T47D (cell line): ENCODE results near the gene SLC48A1.

Source experiments
- DNase-seq, 2 experiments: peaks; one replicate each; pipeline versions ENCODE4 v3.0.0 to v3.0.0-alpha.2; 2011 to 2012; ENCODE audit warnings: low read depth in 1 of 2, low spot score in 1 of 2
- JUND ChIP-seq: IDR thresholded peaks from 2 replicates; pipeline ENCODE4 v1.6.1; 2012; ENCODE audit warnings: low read depth
- in situ Hi-C: cut with HindIII; loops from 2 replicates; pipeline ENCODE4 v1.10.0; 2016; ENCODE audit warnings: low sequenced_read_pairs, low pct_unique_long_range_greater_than_20kb

Gene SLC48A1

GRCh38 chr12:47778881-47779280 is 5.8 kb downstream of the SLC48A1 start:
- DNase-seq: no peak
- TF ChIP-seq JUND: no peak
- in situ Hi-C loops: no loop called here

GRCh38 chr12:47779301-47779942 is 6.4 kb downstream of the SLC48A1 start:
- in situ Hi-C loops: no loop called here
- peak; percentile 89 to 90 for DNase-seq
- TF ChIP-seq JUND: no peak

GRCh38 chr12:47779943-47780504 is 7.0 kb downstream of the SLC48A1 start:
- TF ChIP-seq JUND: no peak
- in situ Hi-C loops: no loop called here
- no peak for DNase-seq

GRCh38 chr12:47781479-47782371 is 8.7 kb downstream of the SLC48A1 start:
- DNase-seq: peak; percentile 82 to 94
- no peak for TF ChIP-seq JUND
- in situ Hi-C loops: no loop called here

- in situ Hi-C loops: no loop called here
- no peak for DNase-seq
- TF ChIP-seq JUND: no peak
Measured at GRCh38 chr12:47782372-47782770, 9.3 kb downstream of the SLC48A1 start.

GRCh38 chr12:47783024-47783755 is 10.2 kb downstream of the SLC48A1 start:
- in situ Hi-C loops: no loop called here
- TF ChIP-seq JUND: no peak
- DNase-seq: no peak

GRCh38 chr12:47783821-47784819 is 11.1 kb downstream of the SLC48A1 start:
- in situ Hi-C loops: no loop called here
- no peak for TF ChIP-seq JUND
- no peak for DNase-seq

- no peak for TF ChIP-seq JUND
- in situ Hi-C loops: no loop called here
- no peak for DNase-seq
Measured at GRCh38 chr12:47785036-47785886, 12.2 kb downstream of the SLC48A1 start.

GRCh38 chr12:47785887-47786661 is 13.0 kb downstream of the SLC48A1 start:
- no peak for TF ChIP-seq JUND
- in situ Hi-C loops: no loop called here
- DNase-seq: no peak

GRCh38 chr12:47786662-47787280 is 13.7 kb downstream of the SLC48A1 start:
- TF ChIP-seq JUND: no peak
- in situ Hi-C loops: no loop called here
- no peak for DNase-seq
